H1 (cell line): ENCODE data around the gene GJB6.

Source experiments
- RAD21 ChIP-seq, 2 experiments: IDR thresholded peaks in 1 of 2; conservative IDR thresholded peaks in 1 of 2; 2 replicates each; pipeline ENCODE4 v1.6.1; 2011; ENCODE audit warnings: low read depth in 2 of 2, low read length in 2 of 2, improper control_type of control experiment in 1 of 2, inconsistent platforms in 1 of 2, mild to moderate bottlenecking in 1 of 2, moderate library complexity in 1 of 2
- RFX5 ChIP-seq: IDR thresholded peaks from 2 replicates; pipeline ENCODE4 v1.6.1; 2011; ENCODE audit warnings: low read depth, low read length, improper control_type of control experiment, borderline replicate concordance
- TF ChIP-seq, protein P1 (sequence below): IDR thresholded peaks from 2 replicates; pipeline ENCODE4 v1.6.1; 2012; ENCODE audit warnings: inconsistent platforms
- TF ChIP-seq, protein P2 (sequence below), 3 experiments: IDR thresholded peaks; 1 replicate in 2 of 3; 2 replicates in 1 of 3; pipeline versions ENCODE4 v1.5.1 to v1.6.1; 2011; ENCODE audit warnings: low read length in 3 of 3, mild to moderate bottlenecking in 3 of 3, inconsistent platforms in 2 of 3, low read depth in 1 of 3, moderate library complexity in 1 of 3; ENCODE audit not compliant: insufficient read depth in 1 of 3; ENCODE audit errors: control extremely low read depth in 1 of 3

DNA sequence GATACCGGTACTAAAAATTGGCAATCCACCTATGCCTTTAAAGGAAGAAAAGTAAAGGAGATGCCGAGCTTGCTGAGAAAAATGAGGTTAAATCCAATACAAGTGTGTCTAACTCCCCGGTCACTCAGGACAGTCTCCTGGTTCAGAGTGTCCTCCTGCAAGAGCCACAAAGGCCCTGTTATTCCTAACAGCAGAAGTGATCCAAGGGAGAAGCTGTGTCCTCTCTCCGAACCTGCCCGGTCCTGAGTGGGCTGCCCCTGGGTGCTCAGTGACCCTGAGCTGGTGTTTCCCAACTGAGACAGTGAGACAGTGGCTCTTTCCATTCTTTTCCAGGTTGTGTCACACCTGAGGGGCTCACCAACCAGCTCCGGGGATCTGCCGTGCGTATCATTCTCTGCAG is 4.8 kb downstream of the GJB6 start:
- TF ChIP-seq, protein P1, sequence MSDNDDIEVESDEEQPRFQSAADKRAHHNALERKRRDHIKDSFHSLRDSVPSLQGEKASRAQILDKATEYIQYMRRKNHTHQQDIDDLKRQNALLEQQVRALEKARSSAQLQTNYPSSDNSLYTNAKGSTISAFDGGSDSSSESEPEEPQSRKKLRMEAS, result no peak
- TF ChIP-seq, protein P2, sequence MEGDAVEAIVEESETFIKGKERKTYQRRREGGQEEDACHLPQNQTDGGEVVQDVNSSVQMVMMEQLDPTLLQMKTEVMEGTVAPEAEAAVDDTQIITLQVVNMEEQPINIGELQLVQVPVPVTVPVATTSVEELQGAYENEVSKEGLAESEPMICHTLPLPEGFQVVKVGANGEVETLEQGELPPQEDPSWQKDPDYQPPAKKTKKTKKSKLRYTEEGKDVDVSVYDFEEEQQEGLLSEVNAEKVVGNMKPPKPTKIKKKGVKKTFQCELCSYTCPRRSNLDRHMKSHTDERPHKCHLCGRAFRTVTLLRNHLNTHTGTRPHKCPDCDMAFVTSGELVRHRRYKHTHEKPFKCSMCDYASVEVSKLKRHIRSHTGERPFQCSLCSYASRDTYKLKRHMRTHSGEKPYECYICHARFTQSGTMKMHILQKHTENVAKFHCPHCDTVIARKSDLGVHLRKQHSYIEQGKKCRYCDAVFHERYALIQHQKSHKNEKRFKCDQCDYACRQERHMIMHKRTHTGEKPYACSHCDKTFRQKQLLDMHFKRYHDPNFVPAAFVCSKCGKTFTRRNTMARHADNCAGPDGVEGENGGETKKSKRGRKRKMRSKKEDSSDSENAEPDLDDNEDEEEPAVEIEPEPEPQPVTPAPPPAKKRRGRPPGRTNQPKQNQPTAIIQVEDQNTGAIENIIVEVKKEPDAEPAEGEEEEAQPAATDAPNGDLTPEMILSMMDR (IDR thresholded peaks at IDR 0.05; ENCODE audit: control extremely low read depth in 1 of 3, insufficient read depth in 1 of 3, low read depth in 1 of 3, low read length in 3 of 3), result no peak
- no peak for TF ChIP-seq RAD21 (IDR thresholded peaks at IDR 0.05 in 1 of 2, conservative IDR thresholded peaks at IDR 0.05 in 1 of 2; ENCODE audit: low read depth in 2 of 2, low read length in 2 of 2)
- no peak for TF ChIP-seq RFX5
